Vagina (tissue), 2 donors: ENCODE data around the gene NKTR.

Experiments
- POLR2A ChIP-seq, 2 donors: fragments of 450-650 bp; IDR thresholded peaks; one replicate each; pipeline ENCODE4 v1.6.1; 2017; ENCODE audit warnings: antibody characterized with exemption in 2 of 2, mild to moderate bottlenecking in 2 of 2, moderate library complexity in 2 of 2
- POLR2AphosphoS5 ChIP-seq, 2 donors: sonication (generic); formaldehyde crosslinking; IDR thresholded peaks; one replicate each; pipeline ENCODE4 v1.9.0; 2017; ENCODE audit warnings: antibody characterized with exemption in 2 of 2, mild to moderate bottlenecking in 2 of 2, low read depth in 1 of 2; ENCODE audit not compliant: insufficient read depth in 1 of 2
- TF ChIP-seq, protein P1 (sequence below), 3 experiments: fragments of 450-650 bp in 2 of 3; fragments of 200-600 bp in 1 of 3; sonication (generic) in 1 of 3; IDR thresholded peaks; one replicate each; pipeline ENCODE4 v1.5.1; 2017 to 2019; ENCODE audit warnings: antibody characterized with exemption in 3 of 3, mild to moderate bottlenecking in 2 of 3, moderate library complexity in 2 of 3

GRCh38 chr3:42680271-42680670 is 79.8 kb downstream of the NKTR start:
- TF ChIP-seq, protein P1, sequence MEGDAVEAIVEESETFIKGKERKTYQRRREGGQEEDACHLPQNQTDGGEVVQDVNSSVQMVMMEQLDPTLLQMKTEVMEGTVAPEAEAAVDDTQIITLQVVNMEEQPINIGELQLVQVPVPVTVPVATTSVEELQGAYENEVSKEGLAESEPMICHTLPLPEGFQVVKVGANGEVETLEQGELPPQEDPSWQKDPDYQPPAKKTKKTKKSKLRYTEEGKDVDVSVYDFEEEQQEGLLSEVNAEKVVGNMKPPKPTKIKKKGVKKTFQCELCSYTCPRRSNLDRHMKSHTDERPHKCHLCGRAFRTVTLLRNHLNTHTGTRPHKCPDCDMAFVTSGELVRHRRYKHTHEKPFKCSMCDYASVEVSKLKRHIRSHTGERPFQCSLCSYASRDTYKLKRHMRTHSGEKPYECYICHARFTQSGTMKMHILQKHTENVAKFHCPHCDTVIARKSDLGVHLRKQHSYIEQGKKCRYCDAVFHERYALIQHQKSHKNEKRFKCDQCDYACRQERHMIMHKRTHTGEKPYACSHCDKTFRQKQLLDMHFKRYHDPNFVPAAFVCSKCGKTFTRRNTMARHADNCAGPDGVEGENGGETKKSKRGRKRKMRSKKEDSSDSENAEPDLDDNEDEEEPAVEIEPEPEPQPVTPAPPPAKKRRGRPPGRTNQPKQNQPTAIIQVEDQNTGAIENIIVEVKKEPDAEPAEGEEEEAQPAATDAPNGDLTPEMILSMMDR (IDR thresholded peaks at IDR 0.05), result no peak
- TF ChIP-seq POLR2A (IDR thresholded peaks at IDR 0.05) (no peak), POLR2AphosphoS5 (IDR thresholded peaks at IDR 0.05; ENCODE audit: insufficient read depth in 1 of 2, low read depth in 1 of 2) (no peak)
